HepG2 (cell line): Measurements from ENCODE around the gene NFASC. TPM values are rescaled to one million over a fixed set of nuclear protein-coding genes. Genes with fewer than 3 reads are reported as not detected.

Experiments
- AFF4 ChIP-seq: sonication (generic); formaldehyde crosslinking; IDR thresholded peaks from 2 replicates; pipeline ENCODE4 v1.4.0; 2020; ENCODE audit warnings: missing genetic modification reagents
- ATAD3A ChIP-seq: sonication (generic); formaldehyde crosslinking; IDR thresholded peaks from 2 replicates; pipeline ENCODE4 v1.4.0; 2020; ENCODE audit warnings: missing genetic modification reagents
- CEBPZ ChIP-seq: IDR thresholded peaks from 2 replicates; pipeline ENCODE4 v1.6.1; 2012; ENCODE audit warnings: low read length, improper control_type of control experiment
- ZBTB3 ChIP-seq: sonication (generic); formaldehyde crosslinking; IDR thresholded peaks from 2 replicates; pipeline ENCODE4 v1.4.0; 2020; ENCODE audit warnings: low read depth, mild to moderate bottlenecking, moderate library complexity, missing genetic modification reagents, borderline replicate concordance
- ZFP36L1 ChIP-seq: sonication (generic); formaldehyde crosslinking; IDR thresholded peaks from 2 replicates; pipeline ENCODE4 v1.8.0; 2022; ENCODE audit warnings: mild to moderate bottlenecking, missing genetic modification reagents, moderate library complexity
- ZNF296 ChIP-seq: sonication (generic); formaldehyde crosslinking; conservative IDR thresholded peaks from 2 replicates; pipeline ENCODE4 v1.5.0; 2020; ENCODE audit warnings: mild to moderate bottlenecking, missing genetic modification reagents
- polyA plus RNA-seq, 8 experiments: library from polyadenylated mRNA; depleted of rRNA in 3 of 8; stranded (reverse) in 7 of 8; unstranded in 1 of 8; fragments of >200 nt; fragmentation: Illumina TruSeq in 4 of 8; extraction: Trizol in 4 of 8; gene quantifications; 2 replicates each; pipeline versions ENCODE4 v1.2.1 to v1.2.3, GENCODE V29; 2011 to 2016; ENCODE audit warnings: low read depth in 4 of 8, missing spikeins in 1 of 8, mixed read lengths in 1 of 8; ENCODE audit not compliant: insufficient read depth in 1 of 8
- total RNA-seq, 5 experiments: library from RNA; depleted of rRNA; stranded (reverse); fragments of >200 nt; fragmentation: Illumina TruSeq; extraction: Trizol; gene quantifications; 2 replicates each; pipeline ENCODE4 v1.2.3, GENCODE V29; 2016; ENCODE audit warnings: low read depth in 1 of 5

Gene NFASC
- total and polyA plus RNA-seq, 2 of the 13 experiments (the other 11 are each of a cell fraction or from before 2014, with no cell fraction given) = not detected

- TF ChIP-seq AFF4 (CRISPR knock-in tag) (no peak), ZNF296 (CRISPR knock-in tag) (no peak), ZBTB3 (CRISPR knock-in tag) (no peak), ATAD3A (CRISPR knock-in tag) (no peak), ZFP36L1 (CRISPR knock-in tag) (no peak), CEBPZ (no peak)
Measured at GRCh38 chr1:204866051-204866596, 4.5 kb upstream of the NFASC start (continued).
